CD4-positive, CD25-positive, alpha-beta regulatory T cell (primary cell): ENCODE data around the gene CACUL1. TPM values are rescaled to one million over a fixed set of nuclear protein-coding genes. Genes with fewer than 3 reads are reported as not detected.

Experiments used
- ATAC-seq, 2 donors: fragments of 150-1000 bp; cut with Tn5 transposase; one replicate each; pipeline ENCODE4 v1.10.0; 2021; ENCODE audit warnings: low read depth in 2 of 2, moderate number of reproducible peaks in 2 of 2, moderate library complexity in 1 of 2
- DNase-seq, 3 donors: peaks; one replicate each; pipeline versions ENCODE4 v3.0.0 to v3.0.0-alpha.2; 2012 to 2022; ENCODE audit warnings: mixed read lengths in 1 of 3
- H3K27ac ChIP-seq: one replicate; pipeline ENCODE4 v1.7.0; 2013; ENCODE audit warnings: mild to moderate bottlenecking, low read length; ENCODE audit not compliant: insufficient read depth, poor library complexity, severe bottlenecking
- H3K27me3 ChIP-seq: one replicate; pipeline ENCODE4 v1.7.0; 2013; ENCODE audit warnings: low read length; ENCODE audit not compliant: control insufficient read depth, insufficient read depth
- H3K36me3 ChIP-seq: one replicate; pipeline ENCODE4 v1.7.0; 2013; ENCODE audit warnings: mild to moderate bottlenecking, low read length, moderate library complexity; ENCODE audit not compliant: control insufficient read depth, insufficient read depth
- H3K4me1 ChIP-seq: 2 replicates; pipeline ENCODE4 v1.7.0; 2013; ENCODE audit warnings: mild to moderate bottlenecking, low read length; ENCODE audit not compliant: insufficient read depth, control insufficient read depth, poor library complexity, severe bottlenecking
- H3K4me3 ChIP-seq: one replicate; pipeline ENCODE4 v1.7.0; 2013; ENCODE audit warnings: low read depth, mild to moderate bottlenecking, low read length, moderate library complexity
- H3K9me3 ChIP-seq, 2 experiments: 1 replicate in 1 of 2; 2 replicates in 1 of 2; pipeline ENCODE4 v1.7.0; 2013; ENCODE audit warnings: low read length in 2 of 2, mild to moderate bottlenecking in 1 of 2, moderate library complexity in 1 of 2; ENCODE audit not compliant: control insufficient read depth in 2 of 2
- H3K27ac Mint-ChIP-seq, 3 donors: one replicate each; pipeline ENCODE4 v1.8.0; 2020 to 2022; ENCODE audit warnings: mild to moderate bottlenecking in 3 of 3, mixed read lengths in 3 of 3, moderate library complexity in 2 of 3
- H3K27me3 Mint-ChIP-seq: one replicate; pipeline ENCODE4 v1.8.0; 2022; ENCODE audit warnings: mild to moderate bottlenecking, mixed read lengths
- H3K36me3 Mint-ChIP-seq: one replicate; pipeline ENCODE4 v1.8.0; 2020; ENCODE audit warnings: mixed read lengths
- H3K4me1 Mint-ChIP-seq, 4 donors: one replicate each; pipeline ENCODE4 v1.8.0; 2020 to 2022; ENCODE audit warnings: mixed read lengths in 4 of 4, mild to moderate bottlenecking in 1 of 4
- H3K4me3 Mint-ChIP-seq, 4 donors: one replicate each; pipeline ENCODE4 v1.8.0; 2020 to 2022; ENCODE audit warnings: mild to moderate bottlenecking in 4 of 4, mixed read lengths in 4 of 4, moderate library complexity in 3 of 4
- H3K9me3 Mint-ChIP-seq, 7 donors: one replicate each; pipeline ENCODE4 v1.8.0; 2020 to 2022; ENCODE audit warnings: mixed read lengths in 7 of 7, mild to moderate bottlenecking in 3 of 7, moderate library complexity in 2 of 7
- polyA plus RNA-seq, 4 donors: library from polyadenylated mRNA; unstranded; fragments of 300-500 nt; fragmentation: Illumina TruSeq; gene quantifications; one replicate each; pipeline ENCODE4 v1.2.3, GENCODE V29; 2021
- total RNA-seq: library from RNA; stranded (reverse); gene quantifications from one replicate; pipeline ENCODE4 v1.2.3, GENCODE V29; 2022

Gene CACUL1
- total and polyA plus RNA-seq, 5 donors from 2014 or later: 23.4 to 31.4 (median 24.6) TPM

- no peaks in the 10 kb centered on the region for H3K9me3 Mint-ChIP-seq
- no peaks in the 10 kb centered on the region for H3K27me3 Mint-ChIP-seq
- no peak for ATAC-seq
- peak overlapping the region; percentile 39 for H3K4me3 ChIP-seq
- no peak for DNase-seq
- peaks cover 41 to 57% (median 51%) of the 10 kb centered on the region in 4 donors for H3K4me1 Mint-ChIP-seq
- no peaks in the 10 kb centered on the region for H3K9me3 ChIP-seq
- H3K36me3 Mint-ChIP-seq: peaks cover 3% of the 10 kb centered on the region
- H3K4me3 Mint-ChIP-seq: peak overlapping the region in 2 of 4 donors; percentile 17 to 50
- H3K36me3 ChIP-seq: no peaks in the 10 kb centered on the region
- peak overlapping the region; percentile 80 to 90 (median 82) for H3K27ac Mint-ChIP-seq
- H3K27me3 ChIP-seq: no peaks in the 10 kb centered on the region
- H3K4me1 ChIP-seq: peaks cover 53% of the 10 kb centered on the region
- H3K27ac ChIP-seq: peak overlapping the region; percentile 56
Observed at GRCh38 chr10:118729200-118729599, 25.6 kb downstream of the CACUL1 start.

- DNase-seq: no peak
- H3K27ac Mint-ChIP-seq: peak overlapping the region in 2 of 3 donors; percentile 8 to 23
Observed at GRCh38 chr10:118725886-118726500, 28.8 kb downstream of the CACUL1 start.

GRCh38 chr10:118723466-118723865 lies 31.3 kb downstream of the CACUL1 start:
- no peak overlapping the region for H3K4me3 ChIP-seq
- Mint-ChIP-seq H3K4me1 (peaks cover 0 to 12% (median 10%) of the 10 kb centered on the region in 4 donors), H3K36me3 (peaks cover 5% of the 10 kb centered on the region), H3K9me3 (no peaks in the 10 kb centered on the region), H3K27ac (no peak overlapping the region), H3K4me3 (no peak overlapping the region), H3K27me3 (no peaks in the 10 kb centered on the region)
- no peaks in the 10 kb centered on the region for H3K9me3 ChIP-seq
- H3K27me3 ChIP-seq: no peaks in the 10 kb centered on the region
- no peak for ATAC-seq
- no peak for DNase-seq
- H3K27ac ChIP-seq: no peak overlapping the region
- no peaks in the 10 kb centered on the region for H3K4me1 ChIP-seq
- H3K36me3 ChIP-seq: no peaks in the 10 kb centered on the region

More at GRCh38 chr10:118725886-118726500, 28.8 kb downstream of the CACUL1 start:
- Histone ChIP-seq H3K27ac (no peak overlapping the region), H3K27me3 (no peaks in the 10 kb centered on the region), H3K4me1 (peaks cover 21% of the 10 kb centered on the region), H3K36me3 (no peaks in the 10 kb centered on the region), H3K9me3 (no peaks in the 10 kb centered on the region), H3K4me3 (no peak overlapping the region)
- Mint-ChIP-seq H3K27me3 (no peaks in the 10 kb centered on the region), H3K4me3 (no peak overlapping the region), H3K4me1 (peaks cover 20 to 29% (median 23%) of the 10 kb centered on the region in 4 donors), H3K36me3 (peaks cover 3% of the 10 kb centered on the region), H3K9me3 (no peaks in the 10 kb centered on the region)
- no peak for ATAC-seq

GRCh38 chr10:118721539-118721876 lies 33.3 kb downstream of the CACUL1 start:
- Mint-ChIP-seq H3K27ac (no peak overlapping the region), H3K9me3 (no peaks in the 10 kb centered on the region), H3K36me3 (peaks cover 10% of the 10 kb centered on the region), H3K4me3 (no peak overlapping the region), H3K27me3 (no peaks in the 10 kb centered on the region), H3K4me1 (peaks cover 5 to 20% (median 6%) of the 10 kb centered on the region in 4 donors)
- Histone ChIP-seq H3K36me3 (peaks cover 7% of the 10 kb centered on the region), H3K4me1 (no peaks in the 10 kb centered on the region), H3K4me3 (no peak overlapping the region), H3K27ac (no peak overlapping the region), H3K9me3 (no peaks in the 10 kb centered on the region), H3K27me3 (no peaks in the 10 kb centered on the region)
- DNase-seq: no peak
- no peak for ATAC-seq

- Histone ChIP-seq H3K9me3 (no peaks in the 10 kb centered on the region), H3K36me3 (peaks cover 7% of the 10 kb centered on the region), H3K4me1 (no peaks in the 10 kb centered on the region), H3K4me3 (no peak overlapping the region), H3K27me3 (no peaks in the 10 kb centered on the region), H3K27ac (no peak overlapping the region)
- peak; percentile 42 to 55 for ATAC-seq
- H3K27ac Mint-ChIP-seq: no peak overlapping the region
- no peaks in the 10 kb centered on the region for H3K9me3 Mint-ChIP-seq
- DNase-seq: peak; percentile 47 to 76 (median 69)
- no peak overlapping the region for H3K4me3 Mint-ChIP-seq
- H3K4me1 Mint-ChIP-seq: peaks cover 6 to 16% (median 9%) of the 10 kb centered on the region in 4 donors
- no peaks in the 10 kb centered on the region for H3K27me3 Mint-ChIP-seq
- H3K36me3 Mint-ChIP-seq: peaks cover 10% of the 10 kb centered on the region
Observed at GRCh38 chr10:118720685-118721538, 33.9 kb downstream of the CACUL1 start.

GRCh38 chr10:118714366-118714765 lies 40.4 kb downstream of the CACUL1 start:
- peaks cover 15% of the 10 kb centered on the region for H3K36me3 Mint-ChIP-seq
- H3K4me3 Mint-ChIP-seq: no peak overlapping the region
- Histone ChIP-seq H3K36me3 (peaks cover 7% of the 10 kb centered on the region), H3K4me3 (no peak overlapping the region), H3K27ac (no peak overlapping the region), H3K27me3 (no peaks in the 10 kb centered on the region), H3K4me1 (no peaks in the 10 kb centered on the region), H3K9me3 (no peaks in the 10 kb centered on the region)
- peaks cover 0 to 2% (median 0%) of the 10 kb centered on the region in 7 donors for H3K9me3 Mint-ChIP-seq
- H3K27me3 Mint-ChIP-seq: no peaks in the 10 kb centered on the region
- H3K4me1 Mint-ChIP-seq: peaks cover 9 to 17% (median 14%) of the 10 kb centered on the region in 4 donors
- DNase-seq (peak in 1 of 3 donors; percentile 77), ATAC-seq (no peak)
- no peak overlapping the region for H3K27ac Mint-ChIP-seq

GRCh38 chr10:118712930-118713634 lies 41.7 kb downstream of the CACUL1 start:
- Histone ChIP-seq H3K27ac (no peak overlapping the region), H3K4me1 (no peaks in the 10 kb centered on the region), H3K36me3 (peaks cover 6% of the 10 kb centered on the region), H3K27me3 (no peaks in the 10 kb centered on the region), H3K4me3 (no peak overlapping the region), H3K9me3 (no peaks in the 10 kb centered on the region)
- peaks cover 16% of the 10 kb centered on the region for H3K36me3 Mint-ChIP-seq
- H3K4me3 Mint-ChIP-seq: no peak overlapping the region
- ATAC-seq: no peak
- H3K4me1 Mint-ChIP-seq: peaks cover 9 to 18% (median 13%) of the 10 kb centered on the region in 4 donors
- no peak for DNase-seq
- H3K27me3 Mint-ChIP-seq: no peaks in the 10 kb centered on the region
- no peak overlapping the region for H3K27ac Mint-ChIP-seq
- H3K9me3 Mint-ChIP-seq: peaks cover 0 to 2% (median 0%) of the 10 kb centered on the region in 7 donors
